ENCODE data around the gene ORC3.

The ORC3 gene

DNA sequence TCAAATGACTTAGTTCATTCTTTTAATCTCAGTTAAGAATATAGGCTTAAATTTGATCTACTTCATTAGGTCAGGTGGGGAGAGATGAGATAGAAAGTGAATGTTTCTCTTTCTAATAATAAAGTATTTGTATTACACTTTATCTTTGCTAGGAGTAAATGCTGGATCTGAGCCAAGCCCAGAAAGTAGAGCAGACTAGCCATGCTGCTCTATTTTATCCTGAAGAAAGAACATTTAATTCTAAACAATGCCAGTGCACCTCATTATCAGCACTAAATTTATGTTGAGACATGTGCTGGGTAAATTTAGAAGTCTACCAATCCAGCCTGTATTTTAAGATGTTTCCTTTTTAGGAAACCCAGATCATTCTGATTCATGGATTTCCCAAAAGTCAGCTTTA, 68.6 kb downstream of the ORC3 start:
- H3K27ac ChIP-seq (ENCODE audit: poor library complexity, severe bottlenecking), result no peak overlapping the region
- no peaks in the 10 kb centered on the region for H3K9me3 ChIP-seq (ENCODE audit: severe bottlenecking)
- no peaks in the 10 kb centered on the region for H3K27me3 ChIP-seq (ENCODE audit: insufficient read depth, poor library complexity, severe bottlenecking)
- peaks cover 63% of the 10 kb centered on the region for H3K36me3 ChIP-seq (ENCODE audit: low read depth)
- H3K4me1 ChIP-seq (ENCODE audit: insufficient read depth, poor library complexity, severe bottlenecking), result no peaks in the 10 kb centered on the region
- ATAC-seq (ENCODE audit: low read depth), result no peak
- TF ChIP-seq, protein P1, sequence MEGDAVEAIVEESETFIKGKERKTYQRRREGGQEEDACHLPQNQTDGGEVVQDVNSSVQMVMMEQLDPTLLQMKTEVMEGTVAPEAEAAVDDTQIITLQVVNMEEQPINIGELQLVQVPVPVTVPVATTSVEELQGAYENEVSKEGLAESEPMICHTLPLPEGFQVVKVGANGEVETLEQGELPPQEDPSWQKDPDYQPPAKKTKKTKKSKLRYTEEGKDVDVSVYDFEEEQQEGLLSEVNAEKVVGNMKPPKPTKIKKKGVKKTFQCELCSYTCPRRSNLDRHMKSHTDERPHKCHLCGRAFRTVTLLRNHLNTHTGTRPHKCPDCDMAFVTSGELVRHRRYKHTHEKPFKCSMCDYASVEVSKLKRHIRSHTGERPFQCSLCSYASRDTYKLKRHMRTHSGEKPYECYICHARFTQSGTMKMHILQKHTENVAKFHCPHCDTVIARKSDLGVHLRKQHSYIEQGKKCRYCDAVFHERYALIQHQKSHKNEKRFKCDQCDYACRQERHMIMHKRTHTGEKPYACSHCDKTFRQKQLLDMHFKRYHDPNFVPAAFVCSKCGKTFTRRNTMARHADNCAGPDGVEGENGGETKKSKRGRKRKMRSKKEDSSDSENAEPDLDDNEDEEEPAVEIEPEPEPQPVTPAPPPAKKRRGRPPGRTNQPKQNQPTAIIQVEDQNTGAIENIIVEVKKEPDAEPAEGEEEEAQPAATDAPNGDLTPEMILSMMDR (IDR thresholded peaks at IDR 0.05; ENCODE audit: poor library complexity, severe bottlenecking), result no peak
- no peak overlapping the region for H3K4me3 ChIP-seq (ENCODE audit: severe bottlenecking)
- no peak for DNase-seq (ENCODE audit: low spot score)

DNA sequence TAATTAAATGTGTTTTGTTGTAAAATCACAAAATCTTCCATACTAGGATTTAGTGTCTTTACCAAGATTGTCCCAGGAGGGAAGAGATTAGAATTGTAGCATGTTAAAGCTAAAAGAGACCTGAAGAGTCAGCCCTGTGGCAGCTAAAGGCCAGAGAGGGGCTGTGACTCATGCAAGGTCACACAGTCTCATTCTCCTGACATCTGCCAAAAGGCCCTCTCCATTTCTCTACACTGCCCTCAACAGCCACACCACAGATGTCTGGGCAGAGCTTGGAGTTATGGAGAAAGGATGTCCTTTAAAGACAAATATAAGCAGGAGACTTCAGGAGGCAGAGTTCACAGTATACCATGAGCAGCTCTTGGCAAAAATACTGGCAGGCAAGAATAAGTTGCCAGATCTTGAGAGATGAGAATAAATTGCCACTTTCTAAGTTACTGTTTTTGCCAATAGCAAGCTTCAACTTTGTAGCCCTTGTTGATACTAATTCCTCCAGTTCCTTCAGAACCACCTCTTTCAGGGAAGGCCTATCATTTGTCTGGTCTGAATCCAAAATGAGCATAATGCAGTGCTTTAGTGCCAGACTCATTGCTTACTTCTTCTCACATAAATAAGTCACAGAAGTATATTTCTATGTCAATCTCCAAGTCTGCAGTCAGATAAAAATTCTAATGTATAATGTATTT, 70.4 kb downstream of the ORC3 start:
- Histone ChIP-seq H3K4me3 (ENCODE audit: severe bottlenecking) (no peak overlapping the region), H3K36me3 (ENCODE audit: low read depth) (peaks cover 66% of the 10 kb centered on the region), H3K4me1 (ENCODE audit: insufficient read depth, poor library complexity, severe bottlenecking) (no peaks in the 10 kb centered on the region), H3K27ac (ENCODE audit: poor library complexity, severe bottlenecking) (no peak overlapping the region), H3K27me3 (ENCODE audit: insufficient read depth, poor library complexity, severe bottlenecking) (no peaks in the 10 kb centered on the region), H3K9me3 (ENCODE audit: severe bottlenecking) (no peaks in the 10 kb centered on the region)
- no peak for DNase-seq (ENCODE audit: low spot score)
- ATAC-seq (ENCODE audit: low read depth), result 0 out of 3 replicates have a peak, but pooled peaks have one; percentile 58
- TF ChIP-seq, protein P1 (IDR thresholded peaks at IDR 0.05; ENCODE audit: poor library complexity, severe bottlenecking), result no peak

DNA sequence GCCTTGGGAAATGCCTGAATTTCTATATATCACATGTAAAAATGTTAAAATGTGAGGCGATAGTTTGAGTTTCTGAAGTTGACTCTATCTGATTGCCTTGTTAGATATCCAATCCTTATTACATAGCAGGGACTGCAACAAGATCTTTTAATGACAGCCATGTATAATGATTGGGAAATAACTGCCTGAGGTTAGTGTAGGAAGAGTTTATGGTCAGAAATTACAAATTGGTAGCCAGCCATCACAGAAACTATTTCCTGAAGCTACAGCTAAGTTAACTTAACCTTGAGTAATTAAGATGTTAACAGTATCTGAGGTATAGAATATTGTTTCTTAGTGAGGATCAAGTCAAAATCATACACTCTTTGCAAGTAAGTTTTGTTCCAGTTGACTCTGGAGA, 71.1 kb downstream of the ORC3 start:
- H3K9me3 ChIP-seq (ENCODE audit: severe bottlenecking), result no peaks in the 10 kb centered on the region
- H3K27me3 ChIP-seq (ENCODE audit: insufficient read depth, poor library complexity, severe bottlenecking), result no peaks in the 10 kb centered on the region
- DNase-seq (ENCODE audit: low spot score), result no peak
- no peak overlapping the region for H3K4me3 ChIP-seq (ENCODE audit: severe bottlenecking)
- peaks cover 71% of the 10 kb centered on the region for H3K36me3 ChIP-seq (ENCODE audit: low read depth)
- H3K4me1 ChIP-seq (ENCODE audit: insufficient read depth, poor library complexity, severe bottlenecking), result no peaks in the 10 kb centered on the region
- no peak overlapping the region for H3K27ac ChIP-seq (ENCODE audit: poor library complexity, severe bottlenecking)
- TF ChIP-seq, protein P1 (IDR thresholded peaks at IDR 0.05; ENCODE audit: poor library complexity, severe bottlenecking), result no peak
- ATAC-seq (ENCODE audit: low read depth), result no peak

DNA sequence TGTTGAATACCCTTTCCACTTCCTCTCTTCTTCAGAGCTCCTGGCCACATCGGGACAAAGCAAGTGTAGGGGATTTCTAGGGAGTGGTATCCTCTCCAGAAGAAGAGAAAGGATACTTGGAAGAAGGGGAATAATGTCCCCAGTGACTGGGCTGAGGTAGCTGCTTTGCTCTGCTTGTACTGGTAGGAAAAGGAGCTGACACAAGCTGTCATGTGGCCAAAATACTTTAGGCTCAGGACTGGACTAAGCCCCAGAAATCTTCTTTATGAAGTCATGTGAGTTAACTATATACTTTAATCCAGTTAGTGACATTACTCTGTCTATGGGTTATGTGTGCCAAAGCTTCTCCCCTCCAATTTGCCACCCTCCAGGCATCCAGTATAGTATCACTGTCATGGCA, 71.6 kb downstream of the ORC3 start:
- no peaks in the 10 kb centered on the region for H3K27me3 ChIP-seq (ENCODE audit: insufficient read depth, poor library complexity, severe bottlenecking)
- H3K4me1 ChIP-seq (ENCODE audit: insufficient read depth, poor library complexity, severe bottlenecking), result no peaks in the 10 kb centered on the region
- ATAC-seq (ENCODE audit: low read depth) (no peak), DNase-seq (ENCODE audit: low spot score) (no peak)
- no peak overlapping the region for H3K27ac ChIP-seq (ENCODE audit: poor library complexity, severe bottlenecking)
- no peak overlapping the region for H3K4me3 ChIP-seq (ENCODE audit: severe bottlenecking)
- peaks cover 71% of the 10 kb centered on the region for H3K36me3 ChIP-seq (ENCODE audit: low read depth)
- TF ChIP-seq, protein P1 (IDR thresholded peaks at IDR 0.05; ENCODE audit: poor library complexity, severe bottlenecking), result no peak
- no peaks in the 10 kb centered on the region for H3K9me3 ChIP-seq (ENCODE audit: severe bottlenecking)

DNA sequence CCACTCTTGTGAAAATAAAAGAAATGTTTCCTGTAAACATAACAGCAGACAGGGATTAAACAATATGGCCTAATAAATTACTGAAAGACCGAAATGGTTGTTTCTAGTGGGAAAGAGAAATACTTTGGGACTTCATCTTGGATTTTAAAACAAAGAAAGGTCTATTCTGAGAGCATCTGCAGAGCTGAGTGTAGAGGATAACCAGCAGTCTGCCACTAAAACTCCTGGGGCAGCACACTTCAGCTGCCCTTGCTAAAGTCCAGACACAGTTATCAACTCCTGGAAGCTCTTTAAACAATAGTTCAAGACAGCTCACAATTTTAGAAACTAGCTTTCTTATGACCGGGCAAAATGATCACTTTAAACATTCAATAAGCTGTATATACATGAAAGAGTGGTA, 73.5 kb downstream of the ORC3 start:
- Histone ChIP-seq H3K9me3 (ENCODE audit: severe bottlenecking) (no peaks in the 10 kb centered on the region), H3K4me1 (ENCODE audit: insufficient read depth, poor library complexity, severe bottlenecking) (no peaks in the 10 kb centered on the region), H3K27ac (ENCODE audit: poor library complexity, severe bottlenecking) (no peak overlapping the region), H3K4me3 (ENCODE audit: severe bottlenecking) (no peak overlapping the region), H3K36me3 (ENCODE audit: low read depth) (peaks cover 73% of the 10 kb centered on the region), H3K27me3 (ENCODE audit: insufficient read depth, poor library complexity, severe bottlenecking) (no peaks in the 10 kb centered on the region)
- DNase-seq (ENCODE audit: low spot score) (no peak), ATAC-seq (ENCODE audit: low read depth) (no peak)
- TF ChIP-seq, protein P1 (IDR thresholded peaks at IDR 0.05; ENCODE audit: poor library complexity, severe bottlenecking), result no peak
